ENCODE data around the gene URI1.
A peak's percentile ranks its signal among the peaks of the same experiment; 100 is the strongest.

URI1 gene

GRCh38 chr19:29976151-29976943, 34.3 kb downstream of the URI1 start (continued):
- no peak for TF ChIP-seq ZNF350 (tag by site-specific recombination; IDR thresholded peaks at IDR 0.05)
- no peak for TF ChIP-seq YY2 (tag by site-specific recombination; IDR thresholded peaks at IDR 0.05)
- peak; percentile 68 for TF ChIP-seq PRDM6 (tag by site-specific recombination; IDR thresholded peaks at IDR 0.05)
- no peak for TF ChIP-seq ZBTB17 (tag by site-specific recombination; IDR thresholded peaks at IDR 0.05)
- no peak for TF ChIP-seq ZNF169 (tag by site-specific recombination; IDR thresholded peaks at IDR 0.05)
- TF ChIP-seq EGR2 (tag by site-specific recombination; IDR thresholded peaks at IDR 0.05; ENCODE audit: low read depth), result peak; percentile 68
- peak; percentile 81 for TF ChIP-seq ZNF600 (tag by site-specific recombination; IDR thresholded peaks at IDR 0.05)
- TF ChIP-seq ZNF184 (tag by site-specific recombination; IDR thresholded peaks at IDR 0.05), result no peak
- TF ChIP-seq ZNF394 (tag by site-specific recombination; IDR thresholded peaks at IDR 0.05; ENCODE audit: borderline replicate concordance), result no peak
- no peak for TF ChIP-seq ZNF223 (tag by site-specific recombination; IDR thresholded peaks at IDR 0.05)
- no peak for TF ChIP-seq ZNF621 (tag by site-specific recombination; IDR thresholded peaks at IDR 0.05)
- TF ChIP-seq ZNF335 (tag by site-specific recombination; conservative IDR thresholded peaks at IDR 0.05), result no peak
- no peak for TF ChIP-seq ZNF140 (tag by site-specific recombination; IDR thresholded peaks at IDR 0.05)
- TF ChIP-seq TRIM28 (IDR thresholded peaks at IDR 0.05; ENCODE audit: borderline replicate concordance, low read length), result no peak; the same call in 1 of the 2 replicates
- TF ChIP-seq ZNF302 (tag by site-specific recombination; IDR thresholded peaks at IDR 0.05; ENCODE audit: low read depth), result no peak
- TF ChIP-seq KLF9 (tag by site-specific recombination; IDR thresholded peaks at IDR 0.05; ENCODE audit: low read depth), result no peak
- TF ChIP-seq ZNF2 (tag by site-specific recombination; IDR thresholded peaks at IDR 0.05), result no peak
- no peak for TF ChIP-seq ZNF266 (tag by site-specific recombination; IDR thresholded peaks at IDR 0.05; ENCODE audit: low read depth)
- no peak for TF ChIP-seq HOXA7 (CRISPR knock-in tag; IDR thresholded peaks at IDR 0.05; ENCODE audit: borderline replicate concordance)
- TF ChIP-seq ZNF701 (tag by site-specific recombination; IDR thresholded peaks at IDR 0.05), result no peak
- no peak for TF ChIP-seq ZNF121 (tag by site-specific recombination; IDR thresholded peaks at IDR 0.05)
- TF ChIP-seq ZNF629 (tag by site-specific recombination; IDR thresholded peaks at IDR 0.05), result no peak
- TF ChIP-seq ZNF416 (tag by site-specific recombination; IDR thresholded peaks at IDR 0.05), result no peak
- peak; percentile 25; the same call in 1 of the 2 replicates for TF ChIP-seq ZNF561 (tag by site-specific recombination; IDR thresholded peaks at IDR 0.05; ENCODE audit: borderline replicate concordance)
- TF ChIP-seq ZNF174 (tag by site-specific recombination; IDR thresholded peaks at IDR 0.05), result no peak
- no peak for TF ChIP-seq ZNF324 (tag by site-specific recombination; IDR thresholded peaks at IDR 0.05)
- TF ChIP-seq ZNF837 (tag by site-specific recombination; IDR thresholded peaks at IDR 0.05), result no peak
- no peak for TF ChIP-seq ZNF24 (tag by site-specific recombination; IDR thresholded peaks at IDR 0.05)
- no peak for TF ChIP-seq SETDB1 (IDR thresholded peaks at IDR 0.05; ENCODE audit: insufficient read length, low read length)
- TF ChIP-seq ZBTB49 (tag by site-specific recombination; IDR thresholded peaks at IDR 0.05; ENCODE audit: low read depth), result no peak
- no peak for TF ChIP-seq ZNF571 (tag by site-specific recombination; IDR thresholded peaks at IDR 0.05)
- TF ChIP-seq ZNF747 (tag by site-specific recombination; IDR thresholded peaks at IDR 0.05), result no peak
- no peak for TF ChIP-seq SP2 (tag by site-specific recombination; IDR thresholded peaks at IDR 0.05)
- TF ChIP-seq SCRT2 (tag by site-specific recombination; IDR thresholded peaks at IDR 0.05), result peak; percentile 94
- 0 out of 2 replicates have a peak, but pooled peaks have one; percentile 41 for TF ChIP-seq ZSCAN16 (tag by site-specific recombination; IDR thresholded peaks at IDR 0.05)
- peak; percentile 62 for TF ChIP-seq ZFHX2 (tag by site-specific recombination; conservative IDR thresholded peaks at IDR 0.05)
- no peak for TF ChIP-seq ZNF132 (tag by site-specific recombination; IDR thresholded peaks at IDR 0.05; ENCODE audit: borderline replicate concordance)

Measured in HEK293 (cell line).